GM19351 (cell line): Measurements from ENCODE around the gene PHF19.

Experiments used
- ATAC-seq: cut with Tn5 transposase; IDR thresholded peaks from one replicate; pipeline ENCODE4 v1.9.1; 2021; ENCODE audit warnings: mild to moderate bottlenecking, moderate library complexity; ENCODE audit not compliant: unreplicated experiment

Gene PHF19

DNA sequence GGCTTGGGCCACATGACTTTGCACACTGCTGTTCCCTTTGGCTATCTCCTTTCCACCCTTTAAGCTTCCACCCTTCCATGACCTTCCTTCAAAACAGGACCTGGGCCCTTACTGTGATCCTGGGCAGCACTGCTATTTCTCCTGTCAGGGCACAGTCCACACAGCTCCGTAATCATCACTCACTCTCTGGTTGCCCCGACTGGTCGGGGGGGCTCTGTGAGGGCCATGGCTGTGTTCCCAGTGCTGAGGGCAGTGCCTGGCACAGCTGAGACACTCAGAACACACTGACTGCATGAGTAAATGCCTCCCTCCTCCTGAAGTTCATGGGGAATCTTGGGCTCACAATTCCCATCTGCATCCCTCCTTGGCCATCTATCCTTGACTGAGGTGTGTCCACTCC, 37.4 kb upstream of the PHF19 start:
- ATAC-seq: no peak

DNA sequence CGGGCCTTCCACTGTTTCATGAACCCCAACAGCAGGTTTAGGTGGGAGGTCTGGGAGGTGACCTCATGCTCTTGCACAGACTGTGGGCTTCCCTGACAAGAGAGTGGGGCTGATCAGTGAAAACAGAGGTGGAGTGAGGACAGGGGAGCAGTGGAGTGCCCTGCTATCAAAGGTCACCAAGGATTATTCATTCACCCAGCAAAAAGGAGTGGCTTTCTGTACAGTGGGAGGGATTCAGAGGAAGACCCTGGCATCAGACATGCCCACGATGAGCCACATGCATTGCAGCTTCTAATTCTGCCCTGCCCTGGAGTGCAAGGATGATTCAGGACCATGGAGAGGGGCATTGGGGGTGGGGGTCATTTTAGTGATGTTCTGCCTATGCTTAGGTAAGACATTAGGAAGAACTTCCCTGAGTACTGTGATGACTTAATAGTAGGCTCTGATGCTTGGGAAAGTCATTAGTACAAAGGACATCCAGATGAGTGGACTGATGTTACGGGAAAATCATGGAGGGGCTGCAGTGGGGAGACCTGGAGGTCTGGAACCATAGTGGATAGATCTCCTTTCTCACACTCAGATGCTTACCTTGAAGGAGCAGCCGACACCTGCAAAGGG, 36.8 kb upstream of the PHF19 start:
- ATAC-seq: no peak

DNA sequence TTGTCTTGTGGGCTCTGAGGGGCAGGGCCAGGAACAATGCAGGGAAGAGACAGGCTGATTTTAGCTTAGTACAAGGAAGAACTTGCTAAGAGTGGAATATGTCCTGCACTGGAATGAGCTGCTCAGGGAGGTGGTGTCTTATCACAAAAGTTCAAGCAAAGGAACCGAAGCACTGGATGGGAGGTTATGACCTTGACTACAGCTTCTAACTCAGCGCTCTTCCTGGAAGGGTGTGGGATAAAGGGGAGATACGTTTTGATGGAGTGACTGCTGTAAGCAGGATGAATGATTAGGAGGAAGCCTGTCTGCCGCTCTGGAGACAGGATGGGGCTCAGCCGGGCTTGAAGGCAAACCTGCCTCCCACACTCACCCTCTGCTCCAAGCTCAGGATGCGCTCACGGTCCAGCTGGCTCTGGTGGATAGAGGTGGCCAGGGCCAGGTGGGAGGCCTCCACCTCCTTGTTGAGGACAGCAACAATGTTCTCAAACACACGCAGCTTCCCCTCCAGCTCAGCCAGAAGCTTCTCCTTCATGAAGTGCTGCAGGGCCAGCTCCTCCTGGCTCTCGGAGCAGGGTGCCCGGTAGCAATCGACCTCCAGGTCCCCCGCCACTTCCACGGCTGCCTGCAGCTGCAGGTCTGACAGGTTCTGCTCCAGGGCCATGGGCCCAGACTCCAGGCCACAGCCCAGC, 36.1 kb upstream of the PHF19 start:
- ATAC-seq: no peak

DNA sequence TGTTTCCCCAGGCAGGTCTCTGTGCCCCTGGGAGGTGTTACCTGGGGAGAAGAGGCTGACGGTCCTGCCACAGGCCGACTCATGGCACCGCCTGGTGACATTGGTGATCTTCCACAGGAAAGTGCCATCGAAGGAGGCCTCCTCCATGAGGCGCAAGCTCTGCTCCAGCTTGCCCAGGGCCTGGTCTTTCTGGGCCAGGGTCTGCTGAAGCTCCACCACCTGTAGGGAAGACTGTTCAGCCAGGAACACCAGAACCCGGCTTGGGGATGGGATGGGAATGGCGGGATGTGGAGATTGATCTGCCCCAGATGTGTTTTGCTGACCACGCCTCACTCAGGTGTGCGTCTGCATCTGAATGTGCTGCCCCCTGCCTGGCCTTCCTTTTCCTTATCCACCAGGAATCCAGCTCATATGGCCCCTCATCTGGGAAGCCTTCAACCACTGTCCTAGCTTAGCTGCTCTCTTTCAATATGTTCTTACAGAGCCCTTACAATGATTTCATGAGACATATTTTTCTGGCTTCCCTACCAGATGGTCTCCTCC, 34.4 kb upstream of the PHF19 start:
- ATAC-seq: no peak

DNA sequence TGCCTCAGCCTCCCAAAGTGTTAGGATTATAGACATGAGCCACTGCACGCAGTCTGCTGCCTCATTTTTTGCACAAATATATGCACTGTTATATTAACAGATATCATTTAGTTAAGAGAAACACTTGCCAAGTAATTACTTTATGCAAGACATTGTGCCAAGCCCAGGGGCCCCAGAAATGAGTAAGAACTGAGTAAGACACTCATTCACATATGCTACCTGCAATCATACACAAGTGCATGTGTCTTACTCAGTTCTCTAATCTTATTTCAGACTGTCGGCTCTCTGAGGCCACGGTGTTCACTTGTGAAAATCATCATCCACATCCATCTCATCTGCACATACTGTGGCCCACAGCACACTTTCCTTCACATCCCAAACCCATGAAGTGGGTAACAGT, 33.7 kb upstream of the PHF19 start:
- ATAC-seq: no peak

DNA sequence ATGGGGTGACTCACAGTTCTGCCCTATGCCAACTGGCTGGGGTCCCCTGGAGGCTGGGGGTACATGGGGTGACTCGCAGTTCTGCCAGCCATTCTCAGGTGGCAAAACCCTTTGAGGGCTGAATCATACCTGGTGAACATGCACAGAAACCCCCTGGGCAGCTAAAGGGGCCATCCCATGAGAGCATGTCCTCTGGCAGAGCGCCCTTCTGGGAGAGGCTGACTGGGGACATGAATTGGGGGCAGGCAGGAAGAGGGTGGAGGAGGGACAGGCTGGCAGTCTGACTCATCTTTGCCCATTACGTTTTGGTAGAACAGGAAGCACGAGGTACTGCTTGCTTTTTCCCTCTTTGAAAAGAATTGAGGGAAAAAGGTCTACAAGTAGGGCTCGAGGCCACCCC, 32.9 kb upstream of the PHF19 start:
- no peak for ATAC-seq

DNA sequence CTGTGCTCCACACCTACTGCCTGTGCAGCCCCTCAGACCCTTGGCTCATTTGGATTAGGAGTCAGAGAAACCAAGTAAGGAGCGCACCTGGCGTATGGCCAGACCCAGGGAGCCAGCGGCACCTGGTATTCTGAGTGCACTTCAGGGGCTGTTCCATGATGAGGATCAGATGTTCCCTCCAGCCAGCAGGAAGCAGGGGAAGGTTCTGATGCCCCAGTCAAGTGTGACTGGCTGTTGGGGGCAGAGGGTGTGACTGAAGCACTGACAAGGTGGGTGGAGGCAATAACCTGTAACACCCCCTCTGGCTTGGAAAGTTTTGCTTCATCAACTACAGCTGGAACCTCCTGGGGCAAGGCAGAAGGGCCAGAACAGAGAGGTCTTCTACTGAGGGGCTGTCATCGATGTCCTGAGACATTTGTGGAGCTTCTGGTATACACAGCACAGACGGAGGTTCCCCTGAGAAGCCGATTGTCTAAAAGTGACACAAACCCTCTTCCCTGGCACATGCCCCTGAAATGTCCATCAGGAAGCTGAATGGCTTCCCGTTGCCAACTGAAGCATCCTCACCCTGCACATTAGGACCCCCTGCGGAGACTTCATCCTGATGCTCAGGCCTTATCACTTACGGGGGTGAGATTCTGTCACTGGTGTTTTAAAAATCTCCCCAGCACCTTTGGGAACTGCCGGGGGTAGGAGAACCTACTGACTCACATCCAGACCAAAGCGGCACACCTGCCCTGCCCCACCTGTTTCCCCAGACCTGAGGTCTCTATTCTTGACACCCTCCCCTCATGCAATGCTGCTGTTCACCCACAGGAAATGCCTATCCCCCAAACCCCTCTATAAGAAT, 28.6 kb upstream of the PHF19 start:
- ATAC-seq: no peak

DNA sequence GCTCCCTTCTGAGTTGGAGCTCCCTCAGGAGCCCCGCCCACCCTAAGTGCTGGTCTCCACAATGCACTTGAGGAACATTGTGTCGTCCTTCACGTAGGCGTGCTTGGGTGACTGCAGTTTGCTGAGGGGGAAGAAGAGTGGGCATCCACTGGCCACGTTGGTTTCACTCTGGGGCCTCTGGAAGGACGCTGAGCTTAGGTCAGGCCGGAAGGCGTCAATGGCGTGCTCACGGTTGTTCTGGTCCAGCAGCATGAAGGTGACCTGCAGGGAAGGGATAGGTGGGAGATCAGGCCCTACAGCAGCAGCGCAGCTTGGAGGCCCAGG, 28.0 kb upstream of the PHF19 start:
- ATAC-seq: no peak

DNA sequence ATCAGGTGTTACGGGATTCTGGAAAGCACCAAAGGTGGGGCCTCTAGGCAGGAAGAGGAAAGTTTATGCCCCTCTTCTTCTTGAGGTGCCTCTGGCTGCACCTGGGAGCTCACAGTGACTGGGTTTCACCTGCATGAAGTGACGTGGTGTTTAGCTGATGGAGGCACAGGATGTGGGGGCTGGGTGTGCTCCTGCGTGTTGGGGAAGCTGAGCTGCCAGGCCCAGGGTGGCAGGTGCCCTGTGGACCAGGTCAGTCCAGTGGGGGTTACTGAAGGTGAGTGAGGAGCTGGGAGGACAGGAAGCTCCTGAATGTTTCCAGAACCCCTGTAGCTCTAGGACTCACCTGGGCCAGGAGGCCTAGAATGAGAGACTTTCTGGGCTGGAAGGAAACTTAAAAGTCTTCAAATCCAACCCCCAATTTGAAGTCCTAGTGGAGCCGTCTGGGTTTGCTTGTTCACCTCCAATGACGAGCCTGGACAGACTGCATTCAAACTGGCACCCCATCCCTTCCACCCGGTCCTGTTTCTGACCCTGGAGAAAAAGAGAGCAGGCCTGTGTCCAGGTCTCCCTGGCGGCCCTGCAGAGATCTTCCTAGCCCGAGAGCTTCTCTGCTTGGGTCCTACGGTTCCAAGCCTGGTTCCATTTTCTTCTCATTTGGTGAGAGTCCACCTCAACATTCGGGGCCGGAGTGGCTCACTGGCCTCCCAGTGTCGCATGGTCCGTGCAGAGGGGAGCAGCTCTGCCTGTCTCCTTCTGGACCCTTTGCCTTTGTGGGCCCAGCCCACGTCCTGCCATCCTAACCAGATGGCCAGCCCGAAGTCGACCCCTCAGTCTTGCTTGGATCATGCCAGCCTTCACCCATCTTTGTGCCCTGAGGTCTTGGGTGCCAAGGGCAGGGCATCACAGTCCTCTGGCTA, 27.3 kb upstream of the PHF19 start:
- no peak for ATAC-seq

DNA sequence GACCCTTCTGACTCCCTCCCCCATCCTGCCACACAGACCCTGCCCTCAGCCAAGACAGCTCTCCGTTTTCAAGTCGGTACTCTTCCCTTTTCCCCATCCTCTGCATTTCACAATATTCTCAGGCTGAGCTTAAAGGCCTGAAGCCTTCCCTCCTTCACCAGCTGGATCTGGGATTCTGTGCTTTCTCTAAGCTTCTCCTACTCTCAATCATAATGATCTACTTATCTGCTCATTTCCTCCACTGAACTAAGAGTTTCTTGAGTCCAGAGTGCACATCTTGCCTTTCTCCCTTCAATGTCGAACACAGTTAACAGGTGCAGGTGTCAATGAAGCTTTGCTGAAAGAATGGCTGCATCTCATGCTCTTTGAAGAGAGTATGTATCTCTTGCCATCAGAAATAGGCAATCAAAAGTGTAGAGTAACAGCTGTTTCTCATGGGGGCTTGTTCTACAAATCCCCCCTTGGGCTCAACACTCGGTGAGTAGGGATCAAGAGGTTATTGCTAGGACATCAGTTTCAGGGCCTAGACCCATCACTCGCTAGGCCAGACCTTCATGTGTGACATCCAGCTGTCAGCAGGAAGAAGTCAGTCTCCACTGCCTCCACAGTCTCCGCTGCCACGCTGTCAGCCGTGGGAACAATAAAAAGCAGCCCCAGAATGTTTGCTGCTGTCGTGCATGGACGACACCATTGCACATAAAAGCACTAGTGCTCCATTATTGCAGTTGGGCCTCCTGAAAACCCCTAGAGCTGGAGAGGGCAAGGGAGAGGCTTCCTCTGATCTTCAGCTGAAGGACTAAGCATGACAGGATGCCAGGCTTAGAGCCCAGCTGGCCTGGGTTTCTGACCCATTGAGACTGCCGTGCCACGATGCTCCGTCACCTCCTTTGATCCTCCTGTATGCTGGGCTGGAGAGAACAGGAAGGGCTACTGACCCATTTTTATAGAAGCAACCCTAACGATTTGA, 25.9 kb upstream of the PHF19 start:
- ATAC-seq: no peak

DNA sequence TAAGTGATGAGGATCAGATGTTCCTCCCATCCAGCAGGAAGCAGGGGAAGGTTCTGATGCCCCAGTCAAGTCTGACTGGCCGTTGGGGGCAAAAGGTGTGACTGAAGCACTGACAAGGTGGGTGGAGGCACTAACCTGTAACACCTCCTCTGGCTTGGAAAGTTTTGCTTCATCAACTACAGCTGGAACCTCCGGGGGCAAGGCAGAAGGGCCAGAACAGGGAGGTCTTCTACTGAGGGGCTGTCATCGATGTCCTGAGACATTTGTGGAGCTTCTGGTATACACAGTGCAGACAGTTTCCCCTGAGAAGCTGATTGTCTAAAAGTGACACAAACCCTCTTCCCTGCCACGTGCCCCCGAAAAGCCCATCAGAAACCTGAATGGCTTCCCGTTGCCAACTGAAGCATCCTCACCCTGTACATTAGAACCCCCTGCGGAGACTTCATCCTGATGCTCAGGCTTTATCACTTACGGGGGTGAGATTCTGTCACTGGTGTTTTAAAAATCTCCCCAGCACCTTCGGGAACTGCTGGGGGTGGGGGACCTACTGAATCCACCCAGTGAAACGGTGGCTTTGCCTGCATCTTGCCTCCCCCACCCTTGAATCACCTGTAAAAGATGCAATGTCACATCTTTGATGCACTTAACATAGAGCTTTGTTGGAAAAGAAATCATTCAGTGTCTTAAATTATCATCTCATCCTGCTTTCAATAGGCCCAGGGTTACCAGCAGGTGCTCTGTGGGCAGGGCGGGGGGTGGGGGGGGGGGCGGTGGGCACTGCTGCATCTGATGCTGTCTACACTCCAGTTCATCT, 25.0 kb upstream of the PHF19 start:
- ATAC-seq: no peak

DNA sequence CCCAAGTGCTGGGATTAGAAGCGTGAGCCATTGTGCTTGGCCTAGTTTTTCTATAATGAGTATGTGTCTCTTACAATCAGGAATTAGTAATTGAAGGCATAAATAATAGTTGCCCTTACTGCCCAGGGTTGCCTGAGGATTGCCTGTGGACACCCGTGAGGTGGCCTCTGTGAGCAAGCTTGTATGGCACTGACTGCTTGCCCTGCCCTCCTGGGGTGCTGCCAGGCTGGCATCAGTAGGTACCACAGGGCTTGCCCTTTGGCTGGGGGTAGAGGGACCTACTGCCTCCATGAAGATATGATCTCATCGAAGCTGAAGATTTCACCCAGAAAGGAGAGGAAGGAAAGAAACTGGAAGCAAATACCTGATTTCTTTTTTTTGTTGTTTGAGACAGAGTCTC, 23.8 kb upstream of the PHF19 start:
- ATAC-seq: no peak

DNA sequence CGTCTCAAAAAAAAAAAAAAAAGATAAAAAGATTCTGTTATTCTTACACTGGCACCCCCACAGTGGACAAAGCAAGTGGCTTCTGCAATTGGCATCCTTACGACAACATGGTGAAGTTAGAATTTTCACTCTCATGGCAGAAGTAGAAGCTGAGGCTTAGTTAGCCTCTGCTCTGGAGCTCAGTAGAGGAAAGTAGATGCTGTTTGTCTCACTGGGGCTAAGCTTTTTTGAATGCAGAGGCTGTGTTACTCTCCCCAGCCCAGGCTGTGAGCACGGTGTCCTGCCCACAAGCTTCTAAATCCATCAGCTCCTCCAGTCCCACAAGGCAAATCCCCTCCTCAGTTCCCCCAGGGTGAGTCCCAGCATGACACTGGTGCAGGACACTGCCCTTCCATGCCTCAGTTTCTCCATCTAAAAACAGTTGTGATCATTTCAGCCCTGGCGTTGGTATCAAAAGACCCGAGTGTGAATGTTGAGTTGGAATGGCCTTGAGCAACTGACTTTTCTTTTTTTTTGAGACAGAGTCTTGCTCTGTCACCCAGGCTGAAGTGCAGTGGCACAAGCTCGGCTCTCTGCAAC, 22.6 kb upstream of the PHF19 start:
- no peak for ATAC-seq

DNA sequence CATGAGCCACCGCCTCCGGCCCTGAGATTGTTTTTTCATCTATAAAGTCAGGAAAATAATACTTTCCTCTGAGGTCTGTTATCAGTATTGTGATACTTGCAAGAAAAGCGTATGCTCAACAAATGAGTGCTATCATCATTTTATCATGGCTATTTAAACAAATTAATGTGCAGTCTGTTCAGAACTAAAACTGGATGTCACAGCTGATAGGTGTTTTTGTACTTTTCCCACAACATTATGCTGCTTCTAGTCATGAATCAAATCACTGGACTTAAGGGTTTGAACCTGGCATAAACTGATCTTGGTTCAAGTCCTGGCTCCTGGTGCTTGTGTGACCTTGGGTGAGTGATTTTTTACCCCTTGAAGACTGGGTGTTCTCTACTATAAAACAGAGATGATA, 21.4 kb upstream of the PHF19 start:
- ATAC-seq: no peak

DNA sequence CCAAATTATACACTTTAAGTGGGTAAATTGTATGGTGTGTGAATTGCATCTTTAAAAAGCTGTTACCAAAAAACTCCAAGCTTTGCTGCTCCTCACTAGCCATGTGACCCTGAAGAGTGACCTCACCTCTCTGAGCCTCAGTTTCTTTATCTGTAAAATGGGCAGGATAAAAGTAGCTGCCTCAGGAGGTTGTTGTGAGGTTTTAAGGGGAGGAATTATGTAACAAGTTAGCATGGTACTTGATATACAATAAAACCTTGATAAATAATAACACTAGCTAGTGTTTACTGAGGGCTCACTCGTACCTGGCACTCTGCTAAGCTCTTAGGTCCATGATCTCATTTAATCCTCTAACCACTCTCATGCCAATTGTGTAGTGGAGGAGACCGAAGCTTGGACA, 19.0 kb upstream of the PHF19 start:
- ATAC-seq: no peak

DNA sequence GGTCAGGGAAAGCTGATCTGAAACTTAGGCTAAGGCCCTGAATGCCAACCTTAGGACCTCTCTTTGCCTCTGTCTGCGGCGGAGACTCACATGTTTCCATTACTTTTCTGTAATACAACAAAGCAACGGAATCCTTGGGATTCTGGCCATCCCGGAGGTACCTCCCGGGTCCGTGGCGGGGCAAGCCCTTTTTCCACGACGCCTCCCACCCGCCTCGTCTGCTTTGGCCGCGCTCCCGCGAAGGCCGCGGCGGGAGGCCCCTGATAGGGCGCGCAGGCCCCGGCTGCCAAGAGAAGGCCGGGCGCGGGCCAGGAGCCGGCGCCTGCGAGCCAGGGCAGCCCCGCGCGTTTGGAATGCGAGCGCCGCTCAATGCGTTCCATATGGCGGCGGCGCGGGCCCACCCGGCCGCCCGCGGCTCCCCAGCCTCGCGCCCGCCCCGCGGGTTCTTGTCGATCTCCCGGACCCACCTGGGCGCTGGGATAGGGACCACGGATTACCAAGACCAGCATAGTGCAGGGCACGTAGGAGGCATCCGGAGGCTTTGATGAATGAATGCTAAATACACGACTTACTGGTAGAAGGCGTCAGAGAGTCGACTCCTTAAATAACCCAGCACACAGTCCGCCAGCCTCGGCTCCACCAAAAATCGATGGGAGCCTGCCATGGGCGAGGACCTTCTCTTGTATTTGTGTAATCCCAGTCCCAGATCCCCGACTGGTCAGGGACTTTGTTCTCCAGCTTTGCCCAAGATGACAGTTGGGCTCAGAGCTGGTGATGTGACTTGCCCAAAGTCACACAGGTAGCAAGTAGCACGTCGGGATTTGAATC, 17.5 kb upstream of the PHF19 start:
- ATAC-seq: no peak

DNA sequence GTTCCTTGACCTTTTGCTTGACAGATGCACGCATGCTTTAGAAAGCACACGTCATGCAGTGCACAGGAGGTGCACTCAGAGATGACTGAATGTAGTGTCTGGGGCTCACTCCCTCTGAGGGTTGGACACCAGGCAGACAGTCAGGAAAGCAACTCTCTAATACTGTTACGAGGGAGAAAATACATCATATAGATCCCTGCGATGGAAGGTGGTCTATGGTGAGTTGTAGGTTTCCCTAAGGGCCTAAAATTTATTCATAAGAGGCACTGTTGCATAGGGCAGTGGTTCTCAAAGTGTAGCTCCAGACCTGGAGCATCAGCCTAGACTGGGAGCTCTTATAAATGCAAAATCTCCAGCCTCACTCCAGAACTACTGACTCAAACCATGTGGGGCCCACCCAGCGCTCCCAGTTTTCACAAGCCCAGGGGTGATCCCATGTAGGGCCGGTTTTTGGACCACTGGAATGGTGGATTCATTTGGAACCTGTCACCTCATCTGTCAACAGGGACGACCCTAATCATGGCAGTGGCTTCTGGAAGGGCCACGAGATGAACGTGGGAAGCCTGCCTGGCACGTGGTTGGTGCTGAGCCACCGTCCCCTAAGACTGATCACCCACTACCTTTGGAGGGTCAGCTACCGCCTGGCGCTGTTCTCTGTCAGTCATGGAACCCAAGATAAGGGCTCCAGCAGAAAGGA, 16.8 kb upstream of the PHF19 start:
- ATAC-seq: no peak
